ENCODE data around the gene CNNM3. TPM values are rescaled to one million over a fixed set of nuclear protein-coding genes. Genes with fewer than 3 reads are reported as not detected.

The CNNM3 gene
- total and polyA plus RNA-seq, 4 donors = 10.0 to 19.8 (median 16.1) TPM

- TF ChIP-seq REST (IDR thresholded peaks at IDR 0.05) (no peak), RXRA (IDR thresholded peaks at IDR 0.05) (no peak), JUND (IDR thresholded peaks at IDR 0.05) (no peak), EGR1 (IDR thresholded peaks at IDR 0.05; ENCODE audit: low read depth in 2 of 2) (no peak), FOXA2 (IDR thresholded peaks at IDR 0.05) (no peak), TAF1 (conservative IDR thresholded peaks at IDR 0.05) (no peak), GABPA (IDR thresholded peaks at IDR 0.05 in 1 of 2, conservative IDR thresholded peaks at IDR 0.05 in 1 of 2) (no peak)
Measured at GRCh38 chr2:96852667-96853066, 36.6 kb downstream of the CNNM3 start (continued).

GRCh38 chr2:96853321-96853720 is 37.3 kb downstream of the CNNM3 start:
- DNase-seq (ENCODE audit: low spot score) = no peak
- 94% methylated on average over 15 of the region's 15 CpGs for WGBS
- H3K27ac ChIP-seq (ENCODE audit: low read depth in 1 of 2, low read length in 2 of 2) = no peak overlapping the region
- H3K27me3 ChIP-seq (ENCODE audit: control insufficient read depth in 4 of 4, insufficient read depth in 4 of 4, low read length in 3 of 4) = no peaks in the 10 kb centered on the region
- no peak overlapping the region for H3K4me3 ChIP-seq (ENCODE audit: low read depth in 1 of 3, low read length in 3 of 3)
- no peaks in the 10 kb centered on the region for H3K9me3 ChIP-seq (ENCODE audit: control insufficient read depth in 4 of 4, low read length in 3 of 4)
- no peak overlapping the region for H3K9ac ChIP-seq (ENCODE audit: low read depth in 1 of 2, low read length in 2 of 2)
- peaks cover 1 to 20% (median 18%) of the 10 kb centered on the region in 4 donors for H3K4me1 ChIP-seq (ENCODE audit: control insufficient read depth in 4 of 4, insufficient read depth in 4 of 4, low read length in 3 of 4)
- no peak for TF ChIP-seq FOXA1 (IDR thresholded peaks at IDR 0.05)
- TF ChIP-seq YY1 (IDR thresholded peaks at IDR 0.05) = no peak
- no peak for TF ChIP-seq ATF3 (IDR thresholded peaks at IDR 0.05)
- no peak for TF ChIP-seq GABPA (IDR thresholded peaks at IDR 0.05 in 1 of 2, conservative IDR thresholded peaks at IDR 0.05 in 1 of 2)
- TF ChIP-seq FOXA2 (IDR thresholded peaks at IDR 0.05) = no peak
- no peak for TF ChIP-seq HNF4G (IDR thresholded peaks at IDR 0.05)
- TF ChIP-seq TAF1 (conservative IDR thresholded peaks at IDR 0.05) = no peak
- no peak for TF ChIP-seq CTCF (IDR thresholded peaks at IDR 0.05; ENCODE audit: low read depth, low read length, missing input control)
- TF ChIP-seq ZBTB33 (IDR thresholded peaks at IDR 0.05) = no peak
- TF ChIP-seq NR2F2 (IDR thresholded peaks at IDR 0.05) = no peak
- TF ChIP-seq MAX (IDR thresholded peaks at IDR 0.05) = no peak
- no peak for TF ChIP-seq SP1 (IDR thresholded peaks at IDR 0.05)
- no peak for TF ChIP-seq REST (IDR thresholded peaks at IDR 0.05)
- TF ChIP-seq EGR1 (IDR thresholded peaks at IDR 0.05; ENCODE audit: low read depth in 2 of 2) = no peak
- peaks cover 5 to 22% (median 18%) of the 10 kb centered on the region in 4 donors for H3K36me3 ChIP-seq (ENCODE audit: control insufficient read depth in 4 of 4, insufficient read depth in 3 of 4, low read depth in 1 of 4, low read length in 3 of 4)

All from liver (tissue), 9 donors.